LNCAP (cell line): ENCODE data around the gene SLC43A1.
A peak's percentile ranks its signal among the peaks of the same experiment; 100 is the strongest.

Experiments used
- CTCF ChIP-seq: fragments of 450-650 bp; IDR thresholded peaks from 2 replicates; pipeline ENCODE4 v1.5.1; 2017; ENCODE audit warnings: mild to moderate bottlenecking

The SLC43A1 gene

GRCh38 chr11:57459164-57460021, 56.1 kb downstream of the SLC43A1 start:
- no peak for TF ChIP-seq CTCF

- peak; percentile 95 for TF ChIP-seq CTCF
Observed at GRCh38 chr11:57458410-57459163, 56.9 kb downstream of the SLC43A1 start.

GRCh38 chr11:57458060-57458409, 57.5 kb downstream of the SLC43A1 start:
- TF ChIP-seq CTCF, result no peak

- TF ChIP-seq CTCF, result no peak
Observed at GRCh38 chr11:57457643-57458023, 57.9 kb downstream of the SLC43A1 start.

- peak; percentile 93 for TF ChIP-seq CTCF
Observed at GRCh38 chr11:57456960-57457642, 58.4 kb downstream of the SLC43A1 start.

GRCh38 chr11:57453543-57454177, 61.8 kb downstream of the SLC43A1 start:
- TF ChIP-seq CTCF, result no peak

- TF ChIP-seq CTCF, result no peak
Observed at GRCh38 chr11:57446055-57446454, 69.4 kb downstream of the SLC43A1 start.
